Smooth muscle cell (in vitro differentiated cells): ENCODE data around the gene HEBP1. TPM values are rescaled to one million over a fixed set of nuclear protein-coding genes. Genes with fewer than 3 reads are reported as not detected.

ENCODE experiments used
- DNase-seq: peaks from one replicate; lab custom pipeline; 2025; ENCODE audit not compliant: unreplicated experiment; lab: John Stamatoyannopoulos, UW
- H2AFZ ChIP-seq: fragments of 200-600 bp; sonication (generic); 2 replicates; pipeline ENCODE4 v1.6.0; 2016; ENCODE audit warnings: antibody characterized with exemption, low read depth, mild to moderate bottlenecking
- H3F3A ChIP-seq: fragments of 200-600 bp; sonication (generic); 2 replicates; pipeline ENCODE4 v1.6.0; 2017; ENCODE audit warnings: antibody characterized with exemption, low read depth
- H3K27ac ChIP-seq: fragments of 200-600 bp; sonication (generic); 2 replicates; pipeline ENCODE4 v1.5.1; 2016; ENCODE audit warnings: low read depth, mild to moderate bottlenecking
- H3K27me3 ChIP-seq: fragments of 200-600 bp; sonication (generic); 2 replicates; pipeline ENCODE4 v1.6.1; 2016; ENCODE audit warnings: low read depth, mild to moderate bottlenecking
- H3K36me3 ChIP-seq: fragments of 200-600 bp; sonication (generic); 2 replicates; pipeline ENCODE4 v1.5.1; 2016; ENCODE audit warnings: low read depth
- H3K4me1 ChIP-seq: fragments of 200-600 bp; sonication (generic); 2 replicates; pipeline ENCODE4 v1.5.1; 2016; ENCODE audit warnings: low read depth
- H3K4me2 ChIP-seq: fragments of 200-600 bp; sonication (generic); 2 replicates; pipeline ENCODE4 v1.6.0; 2016; ENCODE audit warnings: mild to moderate bottlenecking
- H3K4me3 ChIP-seq: fragments of 200-600 bp; sonication (generic); 2 replicates; pipeline ENCODE4 v1.5.1; 2016; ENCODE audit warnings: mild to moderate bottlenecking
- H3K79me2 ChIP-seq: fragments of 200-600 bp; sonication (generic); 2 replicates; pipeline ENCODE4 v1.6.0; 2016; ENCODE audit warnings: low read depth, mild to moderate bottlenecking
- H3K9ac ChIP-seq: fragments of 200-600 bp; sonication (generic); 2 replicates; pipeline ENCODE4 v1.6.0; 2016; ENCODE audit warnings: low read depth
- H3K9me3 ChIP-seq: fragments of 200-600 bp; sonication (generic); replicated peaks from 2 replicates; pipeline ENCODE4 v1.5.1; 2016; ENCODE audit warnings: low read depth
- H4K20me1 ChIP-seq: fragments of 200-600 bp; sonication (generic); 2 replicates; pipeline ENCODE4 v1.6.0; 2016; ENCODE audit warnings: low read depth
- WGBS: methylation state at CpG from one replicate; pipeline ENCODE4 v1.1.7; 2016; ENCODE audit warnings: low lambda C conversion rate; 5-methylcytosine and 5-hydroxymethylcytosine counted together
- polyA plus RNA-seq: library from polyadenylated mRNA; unstranded; fragments of >200 nt; fragmentation: Nextera tagmentation; extraction: Ambion mirVana; gene quantifications from 2 replicates; pipeline ENCODE4 v1.2.1, GENCODE V29; 2016
- total RNA-seq: library from RNA; depleted of rRNA; stranded (reverse); fragments of >200 nt; gene quantifications from 2 replicates; pipeline ENCODE4 v1.2.3, GENCODE V29; 2014
- TF ChIP-seq, protein P1 (sequence below): fragments of 200-600 bp; sonication (generic); IDR thresholded peaks from 2 replicates; pipeline ENCODE4 v1.5.1; 2017; ENCODE audit warnings: borderline replicate concordance, mild to moderate bottlenecking, antibody characterized with exemption; ENCODE audit not compliant: insufficient read depth, poor library complexity, severe bottlenecking

Gene HEBP1
- total and polyA plus RNA-seq, 2 experiments from 2014 or later: 16.1 to 55.8 TPM

DNA sequence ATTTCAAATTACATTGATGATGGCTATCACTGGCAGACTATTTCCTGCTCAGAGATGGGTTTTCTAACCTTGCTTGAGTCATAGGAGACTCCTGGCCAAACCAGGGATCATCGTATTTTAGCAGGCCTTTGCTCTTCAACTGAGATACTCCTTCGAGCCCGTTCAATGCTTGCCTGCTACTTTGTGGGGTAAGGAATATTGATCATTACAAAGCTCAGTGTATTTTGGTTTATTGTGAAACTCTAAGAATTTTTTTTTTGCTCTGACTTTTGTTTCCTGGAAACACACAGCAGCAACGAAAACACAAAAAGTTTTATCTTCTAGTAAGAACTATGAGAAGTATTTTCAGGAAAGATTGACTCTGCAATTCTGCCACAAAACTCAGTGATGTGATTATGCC lies 52.2 kb downstream of the HEBP1 start:
- Histone ChIP-seq H3K79me2 (no peaks in the 10 kb centered on the region), H3K27me3 (no peaks in the 10 kb centered on the region), H3K4me2 (no peak overlapping the region), H3F3A (no peaks in the 10 kb centered on the region), H3K36me3 (no peaks in the 10 kb centered on the region), H2AFZ (no peak overlapping the region), H3K27ac (no peak overlapping the region), H3K4me1 (no peaks in the 10 kb centered on the region), H4K20me1 (no peaks in the 10 kb centered on the region), H3K9me3 (no peaks in the 10 kb centered on the region), H3K9ac (no peak overlapping the region), H3K4me3 (no peak overlapping the region)
- no peak for DNase-seq
- TF ChIP-seq, protein P1, sequence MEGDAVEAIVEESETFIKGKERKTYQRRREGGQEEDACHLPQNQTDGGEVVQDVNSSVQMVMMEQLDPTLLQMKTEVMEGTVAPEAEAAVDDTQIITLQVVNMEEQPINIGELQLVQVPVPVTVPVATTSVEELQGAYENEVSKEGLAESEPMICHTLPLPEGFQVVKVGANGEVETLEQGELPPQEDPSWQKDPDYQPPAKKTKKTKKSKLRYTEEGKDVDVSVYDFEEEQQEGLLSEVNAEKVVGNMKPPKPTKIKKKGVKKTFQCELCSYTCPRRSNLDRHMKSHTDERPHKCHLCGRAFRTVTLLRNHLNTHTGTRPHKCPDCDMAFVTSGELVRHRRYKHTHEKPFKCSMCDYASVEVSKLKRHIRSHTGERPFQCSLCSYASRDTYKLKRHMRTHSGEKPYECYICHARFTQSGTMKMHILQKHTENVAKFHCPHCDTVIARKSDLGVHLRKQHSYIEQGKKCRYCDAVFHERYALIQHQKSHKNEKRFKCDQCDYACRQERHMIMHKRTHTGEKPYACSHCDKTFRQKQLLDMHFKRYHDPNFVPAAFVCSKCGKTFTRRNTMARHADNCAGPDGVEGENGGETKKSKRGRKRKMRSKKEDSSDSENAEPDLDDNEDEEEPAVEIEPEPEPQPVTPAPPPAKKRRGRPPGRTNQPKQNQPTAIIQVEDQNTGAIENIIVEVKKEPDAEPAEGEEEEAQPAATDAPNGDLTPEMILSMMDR: no peak
- WGBS: 94% methylated on average over 4 of the region's 4 CpGs

- Histone ChIP-seq H2AFZ (no peak overlapping the region), H3K4me2 (no peak overlapping the region), H3K27ac (no peak overlapping the region)
These were observed 53.2 kb downstream of the HEBP1 start for GRCh38 chr12:12946686-12947355.

DNA sequence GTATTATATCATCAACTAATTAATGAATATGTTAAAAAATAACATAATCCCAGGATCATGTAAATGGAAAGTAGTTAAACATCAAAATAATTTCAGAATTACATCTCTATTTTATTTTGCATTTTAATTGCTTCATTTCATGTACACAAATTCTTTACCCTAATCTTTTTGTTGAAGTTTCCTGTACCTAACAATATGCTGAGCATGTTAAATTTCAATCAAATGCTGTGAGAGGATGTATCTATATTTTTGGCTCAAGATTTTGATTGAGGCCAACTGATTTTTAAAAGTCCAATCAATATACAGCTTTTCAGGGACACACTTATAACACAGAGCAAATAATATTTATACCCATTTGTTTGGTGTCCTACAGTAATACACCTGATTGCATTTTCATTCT lies 54.5 kb downstream of the HEBP1 start:
- H3K4me3 ChIP-seq: no peak overlapping the region
- H3K4me1 ChIP-seq: no peaks in the 10 kb centered on the region
- H3K9ac ChIP-seq: no peak overlapping the region
- no peak for DNase-seq
- no peaks in the 10 kb centered on the region for H3K36me3 ChIP-seq
- H3K27me3 ChIP-seq: no peaks in the 10 kb centered on the region
- no peak overlapping the region for H3K27ac ChIP-seq
- H2AFZ ChIP-seq: no peak overlapping the region
- no peak overlapping the region for H3K4me2 ChIP-seq
- TF ChIP-seq, protein P1: no peak
- no peaks in the 10 kb centered on the region for H3K9me3 ChIP-seq
- no peaks in the 10 kb centered on the region for H3K79me2 ChIP-seq
- H4K20me1 ChIP-seq: no peaks in the 10 kb centered on the region
- no peaks in the 10 kb centered on the region for H3F3A ChIP-seq

More at GRCh38 chr12:12946686-12947355, 53.2 kb downstream of the HEBP1 start:
- H3F3A ChIP-seq: no peaks in the 10 kb centered on the region
- DNase-seq: no peak
- no peaks in the 10 kb centered on the region for H3K4me1 ChIP-seq
- H3K79me2 ChIP-seq: no peaks in the 10 kb centered on the region
- no peaks in the 10 kb centered on the region for H3K36me3 ChIP-seq
- no peak overlapping the region for H3K4me3 ChIP-seq
- 90% methylated on average over 7 of the region's 7 CpGs for WGBS
- no peak overlapping the region for H3K9ac ChIP-seq
- no peaks in the 10 kb centered on the region for H3K27me3 ChIP-seq
- H3K9me3 ChIP-seq: no peaks in the 10 kb centered on the region
- H4K20me1 ChIP-seq: no peaks in the 10 kb centered on the region
- TF ChIP-seq, protein P1: no peak
